K562 treated with DMSO at 1 percent for 48 hours (cell line): Measurements from ENCODE around the gene GXYLT2. TPM values are rescaled to one million over a fixed set of nuclear protein-coding genes. Genes with fewer than 3 reads are reported as not detected.

Experiments
- total RNA-seq: library from RNA; unstranded; fragments of 300-600 nt; gene quantifications from 2 replicates; pipeline ENCODE4 v1.2.3, GENCODE V29; 2022; ENCODE audit warnings: low replicate concordance; ENCODE audit errors: extremely low read depth

GXYLT2 gene
- total RNA-seq: not detected in 2 replicates

DNA sequence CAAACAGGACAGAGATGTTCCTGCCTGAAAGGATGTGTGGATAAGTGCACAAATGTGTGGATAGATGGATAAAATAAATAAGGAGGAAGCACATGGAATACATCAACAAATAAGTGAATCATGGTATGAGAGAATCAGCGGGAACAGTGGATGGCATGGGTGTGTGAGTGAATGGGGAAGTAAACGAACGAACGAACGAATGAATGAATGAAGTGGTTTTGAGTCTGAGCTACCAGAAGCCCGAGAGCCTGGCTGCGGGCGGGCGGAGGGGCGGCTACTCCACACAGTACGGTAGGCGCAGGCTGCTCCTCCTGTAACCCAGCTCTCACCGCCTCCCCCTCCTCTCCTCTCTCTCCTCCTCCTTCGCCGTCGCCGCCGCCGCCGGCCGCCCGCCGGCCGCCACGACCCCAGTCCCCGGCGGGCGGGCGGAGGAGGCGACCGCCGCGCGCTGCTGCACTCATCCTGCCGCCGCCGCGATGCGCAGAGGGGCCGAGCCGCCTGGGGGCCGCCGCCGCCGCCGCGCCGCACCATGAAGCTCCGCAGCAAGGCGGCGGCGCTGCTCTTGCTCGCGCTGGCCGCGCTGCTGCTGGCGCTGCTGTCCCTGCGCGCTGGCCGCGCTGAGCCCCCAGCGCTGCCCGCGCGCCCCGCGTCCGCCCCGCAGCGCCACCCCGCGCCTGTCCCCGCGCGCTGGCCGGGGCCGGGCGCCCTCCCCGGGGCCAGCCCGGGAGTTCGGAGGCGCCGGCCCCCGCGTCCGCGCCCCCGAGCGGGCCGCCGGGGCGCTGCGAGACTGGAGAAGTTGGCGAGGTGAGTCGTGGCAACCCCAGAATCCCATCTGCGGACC, at the start of gene GXYLT2:
Gene GXYLT2 (plus strand): TSS at position 342 of the 841 bp plus-strand sequence. CDS start 188 bp downstream, at position 530.

DNA sequence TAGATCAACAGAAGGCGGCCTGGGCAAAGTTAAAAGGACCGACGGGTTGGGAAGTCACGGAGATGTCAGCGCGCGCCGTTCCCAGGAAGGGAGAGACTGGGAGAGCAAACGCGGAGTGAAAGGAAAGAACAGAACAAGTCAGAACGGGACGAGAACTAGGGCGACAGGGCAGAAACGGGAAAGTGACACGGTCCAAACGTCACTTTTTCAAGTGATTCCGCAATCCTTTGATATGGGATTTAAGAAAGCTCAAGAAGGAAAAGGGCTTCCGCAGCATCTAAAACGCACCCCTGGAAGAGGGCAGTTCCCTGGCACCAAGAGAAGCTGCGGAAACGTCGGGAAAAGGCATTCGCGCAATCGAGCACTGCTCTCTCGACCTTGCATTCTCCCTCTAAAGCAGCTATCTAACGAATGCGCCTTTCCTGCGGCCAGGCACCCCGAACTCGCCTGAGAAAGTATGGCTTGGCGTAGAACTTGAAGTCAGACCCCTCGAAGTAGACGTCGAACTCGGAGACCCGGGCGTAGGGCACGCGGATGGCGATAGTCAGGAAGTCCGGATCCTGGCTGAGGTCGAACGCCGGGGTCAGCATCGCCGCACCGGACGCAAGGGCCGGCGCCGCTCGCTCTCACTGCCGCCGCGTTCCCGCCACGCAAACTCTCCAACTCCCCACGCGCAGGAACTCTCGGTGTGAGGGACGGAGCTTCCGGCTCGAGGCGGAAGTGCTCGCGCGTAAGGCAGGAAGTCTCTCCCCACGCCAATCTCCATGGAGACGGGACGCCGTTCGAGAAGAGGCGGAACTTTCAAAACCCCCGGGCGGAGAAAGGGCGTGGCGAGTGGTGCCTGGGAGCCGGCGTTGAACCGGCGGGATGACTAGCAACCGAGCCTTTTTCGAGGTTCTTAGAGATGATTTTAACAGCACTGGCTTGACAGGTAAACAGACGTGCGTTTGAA, 39.8 kb upstream of the GXYLT2 start, which contains the start of gene SHQ1:
Gene SHQ1 (minus strand): TSS at position 695 of the 952 bp plus-strand sequence. CDS start 105 bp downstream, at position 590.

GRCh38 chr3:72996473-72997333, 108.9 kb downstream of the GXYLT2 start, which contains the start of gene PPP4R2:
PPP4R2 (plus strand) TSS chr3:72996811; CDS start chr3:72997038, 227 bp downstream.

Other genes starting within 250 kb of the GXYLT2 start
- not detected in 2 replicates for gene SHQ1, start 39.6 kb upstream of the GXYLT2 start, total RNA-seq
- not detected in 2 replicates for gene PPP4R2, start 108.8 kb downstream of the GXYLT2 start, total RNA-seq
- not detected in 2 replicates for gene EBLN2, start 173.6 kb downstream of the GXYLT2 start, total RNA-seq